GM19452 (cell line): ENCODE data around the gene UMAD1.
A peak's percentile ranks its signal among the peaks of the same experiment; 100 is the strongest.
"Not testable (repeated sequence)": the region's sequence is repeated elsewhere in the genome, so short reads cannot be mapped to it uniquely, and the experiment has no call there.

Experiments used
- ATAC-seq: cut with Tn5 transposase; IDR thresholded peaks from one replicate; pipeline ENCODE4 v1.9.1; 2021; ENCODE audit not compliant: unreplicated experiment

UMAD1 gene

DNA sequence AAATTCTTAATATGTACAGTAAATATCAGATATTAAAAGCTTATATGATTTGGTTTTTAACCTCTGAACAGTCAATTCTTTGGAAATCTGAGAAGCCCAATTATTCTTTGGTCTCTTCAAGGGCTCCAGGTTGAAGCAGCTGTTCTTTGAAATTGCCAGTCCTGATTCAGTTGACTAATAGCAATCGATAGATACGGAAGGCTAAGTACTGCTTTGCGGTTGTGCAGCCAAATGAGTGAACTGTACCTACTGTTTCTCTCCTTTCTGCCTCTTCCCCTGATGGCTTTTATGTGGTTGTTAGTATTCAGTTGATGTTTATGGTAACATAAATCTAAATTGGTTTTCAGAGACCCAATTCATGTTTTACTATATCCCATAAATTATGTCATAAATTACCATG, 181.0 kb downstream of the UMAD1 start:
- no peak for ATAC-seq

DNA sequence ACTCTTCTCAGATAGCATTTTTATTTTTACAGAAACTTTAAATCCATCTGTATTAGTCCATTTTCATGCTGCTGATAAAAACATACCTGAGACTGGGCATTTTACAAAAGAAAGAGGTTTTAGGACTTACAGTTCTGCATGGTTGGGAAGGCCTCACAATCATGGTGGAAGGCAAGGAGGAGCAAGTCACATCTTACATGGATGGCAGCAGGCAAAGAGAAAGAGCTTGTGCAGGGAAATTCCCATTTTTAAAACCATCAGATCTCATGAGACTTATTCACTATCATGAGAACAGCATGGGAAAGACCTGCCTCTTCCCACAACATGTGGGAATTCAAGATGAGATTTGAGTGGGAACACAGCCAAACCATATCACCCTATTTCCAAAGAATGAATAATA, 184.7 kb downstream of the UMAD1 start:
- not testable (repeated sequence) for ATAC-seq

DNA sequence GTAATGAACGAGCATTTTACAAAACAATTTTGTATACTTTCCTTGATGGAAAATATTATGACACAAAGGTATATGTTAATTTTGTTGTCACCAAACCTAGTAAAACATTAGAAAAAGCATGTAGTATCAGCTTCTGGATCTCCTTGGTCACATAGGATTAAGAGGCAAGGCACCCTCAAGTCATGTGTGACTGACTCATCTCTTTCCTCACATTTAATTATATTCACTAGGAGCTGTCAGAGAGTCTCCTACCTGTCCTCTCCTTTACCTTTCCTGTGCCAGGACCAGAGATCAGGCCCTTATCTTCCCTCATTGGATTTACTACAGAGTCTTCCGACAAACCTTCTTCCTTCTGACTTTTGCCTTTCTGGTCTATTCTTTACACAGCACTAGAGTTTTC, 189.1 kb downstream of the UMAD1 start:
- no peak for ATAC-seq

DNA sequence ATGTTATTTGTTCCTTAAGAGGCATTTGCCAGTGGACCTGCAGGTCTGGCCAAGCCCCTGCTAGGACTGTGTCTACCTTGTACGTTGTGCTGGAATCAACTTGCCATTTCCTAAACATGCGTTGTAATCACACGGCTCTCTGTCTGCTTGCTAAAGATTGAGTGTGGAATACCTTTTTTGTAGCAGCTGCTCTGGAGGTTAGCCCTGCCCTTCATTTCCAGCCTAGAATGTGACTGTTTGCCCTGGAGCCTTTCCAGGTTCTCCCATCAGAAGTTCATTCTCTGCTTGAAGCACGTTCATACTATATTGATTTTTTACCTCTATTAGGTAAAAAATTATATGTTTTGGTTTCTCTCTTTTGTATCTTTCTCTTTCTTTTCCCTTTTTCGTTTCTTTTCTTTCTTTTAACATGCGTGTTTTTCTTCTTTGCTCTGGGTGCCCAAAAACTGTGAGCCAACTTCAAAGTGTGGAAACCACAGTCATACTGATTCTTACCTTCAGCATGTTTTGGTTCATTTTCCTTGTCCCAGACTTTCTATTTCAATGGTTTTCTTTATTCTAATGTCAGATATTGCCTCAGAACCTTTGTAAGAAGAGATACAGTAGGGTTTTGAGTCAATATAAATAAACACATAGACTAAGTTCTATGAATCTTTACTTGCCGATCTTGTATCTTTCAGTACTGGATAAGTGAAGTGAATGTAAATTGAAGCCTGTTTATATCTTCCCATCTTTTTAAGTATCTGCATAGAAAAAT, 189.7 kb downstream of the UMAD1 start:
- ATAC-seq, result no peak

DNA sequence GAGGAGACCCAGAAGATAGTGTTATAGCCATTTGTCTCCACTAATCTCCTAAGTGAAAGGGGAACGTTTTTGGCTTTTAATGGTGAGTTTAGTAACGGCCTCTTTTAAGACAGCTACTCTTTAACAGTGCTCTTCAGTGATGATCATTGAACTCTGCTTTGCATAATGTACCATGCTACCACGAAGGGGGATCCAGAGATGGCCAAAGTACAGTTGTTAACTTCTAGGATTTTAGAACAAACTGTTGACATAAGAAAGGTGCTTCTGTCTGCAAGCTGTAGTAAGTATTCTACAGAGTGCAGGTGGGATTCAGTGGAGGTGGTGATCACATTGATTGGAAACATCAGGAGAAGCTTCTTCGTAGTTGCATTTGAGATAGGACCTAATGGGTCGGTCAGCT, 192.0 kb downstream of the UMAD1 start:
- no peak for ATAC-seq

DNA sequence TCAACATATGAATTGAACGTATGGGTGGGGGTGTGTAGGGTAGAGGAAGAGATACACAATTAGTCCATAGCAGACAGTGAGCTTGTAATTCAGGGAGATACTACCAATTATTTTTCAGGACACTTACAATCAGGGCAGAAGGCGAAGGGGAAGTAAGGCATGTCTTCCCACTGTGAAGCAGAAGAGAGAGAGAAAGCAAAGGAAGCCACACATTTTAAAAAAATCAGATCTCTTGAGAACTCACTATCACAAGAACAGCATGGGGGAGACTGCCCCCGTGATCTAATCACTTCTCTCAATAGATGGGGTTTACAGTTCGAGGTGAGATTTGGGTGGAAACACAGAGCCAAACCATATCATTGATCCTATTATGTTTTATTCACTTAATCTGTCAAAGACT, 194.2 kb downstream of the UMAD1 start:
- no peak for ATAC-seq

DNA sequence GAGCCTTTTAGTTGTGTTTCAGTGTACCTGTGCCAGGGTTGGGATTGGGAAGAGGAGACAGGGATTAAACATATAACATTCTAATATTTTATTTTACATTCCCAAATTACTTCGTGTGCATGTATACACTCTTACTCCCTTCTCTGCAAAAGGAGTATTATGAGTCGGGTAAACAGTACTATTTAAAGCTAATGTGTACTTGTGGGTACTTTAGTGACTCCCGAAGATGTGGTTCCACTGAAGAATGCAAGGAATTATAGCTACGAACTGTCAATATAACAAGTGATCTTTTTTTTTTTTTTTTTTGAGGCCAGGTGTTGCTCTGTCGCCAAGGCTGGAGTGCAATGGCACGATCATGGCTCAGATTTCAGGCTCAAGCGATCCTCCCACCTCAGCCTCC, 200.5 kb downstream of the UMAD1 start:
- no peak for ATAC-seq

DNA sequence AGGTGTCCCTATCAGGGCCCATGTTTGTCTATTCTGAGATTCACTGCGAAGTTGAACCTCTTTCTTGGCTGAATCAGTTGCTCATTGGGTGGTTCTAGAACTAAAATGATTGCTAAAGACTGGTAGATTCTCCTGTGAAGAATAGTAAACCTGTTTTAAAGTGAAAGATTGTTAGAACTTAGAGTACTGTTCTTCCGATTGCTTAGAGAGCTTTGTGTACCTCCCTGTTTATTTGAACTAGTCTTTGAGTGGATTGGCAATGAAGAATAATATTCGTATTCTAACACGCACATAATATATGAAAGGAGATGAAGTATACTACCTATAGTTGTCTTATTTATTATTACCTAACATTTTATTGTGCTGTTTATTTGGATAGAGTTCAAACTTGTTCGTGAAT, 202.7 kb downstream of the UMAD1 start:
- no peak for ATAC-seq

DNA sequence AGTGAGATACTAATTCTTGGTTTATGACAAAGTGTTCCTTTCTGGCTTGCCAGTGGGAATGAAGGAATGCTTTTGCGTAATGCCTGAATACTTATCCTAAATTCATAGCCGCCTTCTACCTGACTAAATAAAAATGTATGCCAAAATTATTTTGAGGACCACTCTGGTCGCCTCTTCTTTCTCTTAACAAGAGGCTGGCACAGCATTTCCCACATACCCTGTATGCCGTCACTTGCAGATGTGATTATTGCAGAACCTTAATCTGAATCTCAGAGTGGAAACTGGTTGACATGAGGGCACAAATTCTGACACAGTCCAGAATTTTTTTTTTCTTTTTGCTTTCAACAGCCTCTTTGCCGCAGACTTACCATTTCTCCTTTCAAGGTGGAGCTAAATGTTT, 203.4 kb downstream of the UMAD1 start:
- ATAC-seq, result no peak

DNA sequence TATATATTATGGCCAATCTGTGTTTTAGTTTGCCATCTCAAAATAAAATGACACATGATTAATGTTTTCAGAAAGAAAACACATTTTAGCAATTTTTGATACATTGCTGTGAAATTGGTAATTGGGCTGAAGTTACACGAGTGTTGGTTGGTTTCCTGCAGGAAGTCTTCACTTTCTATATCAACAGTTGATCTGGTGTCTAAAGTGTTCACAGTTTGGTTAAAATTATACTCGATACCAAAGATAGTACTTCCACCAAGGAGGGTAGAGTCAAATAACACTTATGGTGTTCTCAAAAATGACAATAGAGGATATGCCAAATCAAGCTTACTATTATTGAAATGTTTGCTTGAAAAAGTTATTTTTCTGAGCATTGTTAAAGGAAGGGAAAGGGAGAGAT, 207.7 kb downstream of the UMAD1 start:
- peak; percentile 91 for ATAC-seq

DNA sequence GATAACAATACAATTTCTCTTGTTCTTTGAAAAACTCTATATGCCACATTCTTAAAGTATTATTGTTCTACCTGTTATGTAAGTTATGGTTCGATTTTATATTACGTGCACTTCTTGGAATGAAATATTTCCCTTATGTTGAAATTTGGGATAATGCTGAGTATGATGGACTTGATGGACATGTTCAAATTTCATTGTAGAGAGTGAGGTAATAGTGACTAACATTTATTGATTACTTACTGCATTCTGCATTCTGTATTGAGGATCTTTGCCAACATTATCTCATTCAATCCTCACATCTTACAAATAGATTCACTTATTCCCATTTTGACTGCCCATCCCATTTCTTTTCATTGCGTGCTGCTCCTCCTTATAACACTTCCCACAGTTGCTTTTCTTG, 208.3 kb downstream of the UMAD1 start:
- no peak for ATAC-seq

DNA sequence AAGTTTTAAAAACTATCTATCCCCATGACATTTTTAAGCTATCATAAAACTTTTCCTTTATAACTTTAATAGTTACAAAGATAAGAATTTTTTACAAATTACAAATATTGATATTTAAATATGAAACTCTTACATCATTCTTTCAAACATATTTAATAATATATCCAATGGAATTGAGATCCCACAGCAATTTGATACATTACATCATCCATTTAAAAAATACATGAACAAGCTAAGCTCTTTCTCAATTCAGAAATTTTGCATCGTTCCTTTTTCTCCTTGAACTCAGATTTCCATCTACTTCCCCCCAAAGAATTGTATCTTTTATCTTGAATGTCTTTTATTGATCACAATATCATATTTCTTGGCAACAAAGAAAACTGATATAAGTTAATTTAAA, 209.6 kb downstream of the UMAD1 start:
- ATAC-seq, result no peak

DNA sequence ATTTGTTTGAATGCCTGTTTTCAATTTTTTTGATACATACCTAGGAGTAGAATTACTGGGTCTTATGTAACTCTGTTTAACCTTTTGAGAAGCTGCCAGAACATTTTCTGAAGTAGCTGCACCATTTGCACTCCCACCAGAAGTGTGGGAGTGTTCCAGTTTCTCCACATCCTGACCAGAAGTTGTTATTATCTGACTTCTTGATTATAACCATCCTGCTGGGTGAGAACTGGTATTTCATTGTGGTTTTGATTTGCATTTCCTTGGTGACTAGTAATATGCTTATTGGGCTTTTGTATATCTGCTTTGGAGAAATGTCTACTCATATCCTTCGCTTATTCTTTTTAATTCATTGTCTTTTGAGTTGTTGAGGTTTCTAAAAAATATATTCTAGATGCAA, 210.8 kb downstream of the UMAD1 start:
- no peak for ATAC-seq

DNA sequence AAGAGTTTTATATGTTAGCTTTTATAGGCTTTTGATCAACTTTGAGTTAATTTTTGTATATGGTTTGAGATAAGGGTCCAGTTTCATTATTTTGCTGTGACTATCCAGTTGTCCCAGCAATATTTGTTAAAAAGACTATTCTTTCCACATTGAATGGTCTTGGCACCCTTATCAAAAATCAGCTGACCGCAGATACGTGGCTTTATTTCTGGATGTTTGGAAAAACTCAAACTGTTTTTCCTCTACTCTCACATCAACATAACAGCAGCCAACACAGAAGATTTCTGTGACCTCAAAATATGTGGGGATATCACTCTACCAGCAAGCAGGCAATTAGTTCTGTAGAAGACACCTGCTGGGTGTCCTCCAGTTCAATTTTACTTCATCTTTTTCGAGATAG, 211.4 kb downstream of the UMAD1 start:
- no peak for ATAC-seq

DNA sequence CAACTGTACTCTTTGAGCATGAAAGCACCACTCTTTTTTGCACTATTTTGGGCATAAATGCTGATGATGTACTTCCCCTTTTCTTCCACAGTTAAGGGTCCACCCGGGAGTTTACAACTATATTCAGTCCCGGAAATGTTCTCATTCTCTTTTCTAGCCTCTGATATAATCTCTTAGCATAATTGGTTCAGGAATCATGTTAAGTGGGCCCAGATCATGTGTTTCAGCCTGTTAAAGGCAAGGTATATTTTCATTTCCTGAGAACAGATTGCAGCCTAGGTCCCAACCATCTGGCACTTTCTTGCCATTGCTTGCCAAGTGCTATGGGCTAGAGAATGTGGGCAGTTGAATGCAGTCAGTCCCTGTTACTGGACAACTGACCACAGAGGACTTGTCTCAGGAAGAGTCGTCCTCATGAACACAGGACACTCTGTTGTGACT, 216.6 kb downstream of the UMAD1 start:
- ATAC-seq, result no peak

DNA sequence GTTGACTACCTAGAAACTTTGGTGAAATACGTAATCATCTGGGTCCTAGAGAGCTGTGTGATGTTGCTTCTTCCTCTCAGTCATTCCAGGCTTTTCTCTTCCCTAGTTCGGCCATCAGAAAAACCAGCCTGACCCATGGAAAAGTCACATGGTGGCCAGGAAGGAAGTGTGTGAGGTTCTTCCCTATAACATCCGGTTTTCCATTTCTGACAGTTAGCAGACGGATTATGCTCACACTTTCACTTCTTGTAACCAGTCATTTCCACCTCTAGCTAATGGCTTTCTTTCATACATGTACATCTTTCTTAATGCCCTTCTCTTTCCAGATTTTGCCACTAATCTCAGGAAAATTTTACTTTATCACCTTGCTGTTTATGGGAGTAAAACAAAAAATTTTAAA, 218.0 kb downstream of the UMAD1 start:
- ATAC-seq, result no peak

DNA sequence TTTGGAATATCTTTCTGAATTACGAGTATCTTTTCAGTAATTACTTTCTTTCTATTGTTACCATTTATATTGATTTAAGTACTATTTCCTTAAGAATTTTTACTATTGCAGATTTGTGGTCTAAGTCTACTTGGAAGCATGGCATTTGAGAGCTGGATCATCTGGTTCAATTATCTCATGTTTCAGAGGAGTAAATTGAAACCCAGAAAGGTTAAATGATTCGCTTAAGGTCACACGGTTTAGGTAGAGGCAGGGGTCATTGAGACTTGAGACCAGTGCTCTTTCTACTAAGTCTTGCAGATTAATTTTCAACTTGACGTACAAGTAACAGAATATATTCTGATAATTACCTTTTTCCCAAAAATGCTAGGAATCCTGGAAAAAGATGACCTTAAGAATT, 218.9 kb downstream of the UMAD1 start:
- ATAC-seq, result no peak

DNA sequence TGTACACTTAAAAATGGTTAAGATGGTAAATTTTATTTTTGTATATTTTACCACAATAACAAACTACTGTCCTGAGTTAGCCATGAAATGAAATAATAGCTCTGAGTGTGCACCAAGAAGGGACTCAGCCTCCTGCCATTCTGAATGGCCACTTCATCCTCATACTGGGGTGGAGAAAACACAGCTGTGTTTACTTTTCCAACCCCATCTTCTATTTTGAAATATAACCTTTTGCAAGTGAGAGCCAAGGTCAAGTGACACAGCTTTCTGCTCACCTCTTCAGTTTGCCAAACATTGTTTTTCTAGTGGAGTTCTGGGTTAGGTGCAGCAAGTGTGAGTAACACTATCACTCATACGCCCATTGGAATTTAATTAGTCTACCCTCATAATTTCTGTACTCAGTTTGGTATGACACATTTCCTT, 220.7 kb downstream of the UMAD1 start:
- no peak for ATAC-seq

DNA sequence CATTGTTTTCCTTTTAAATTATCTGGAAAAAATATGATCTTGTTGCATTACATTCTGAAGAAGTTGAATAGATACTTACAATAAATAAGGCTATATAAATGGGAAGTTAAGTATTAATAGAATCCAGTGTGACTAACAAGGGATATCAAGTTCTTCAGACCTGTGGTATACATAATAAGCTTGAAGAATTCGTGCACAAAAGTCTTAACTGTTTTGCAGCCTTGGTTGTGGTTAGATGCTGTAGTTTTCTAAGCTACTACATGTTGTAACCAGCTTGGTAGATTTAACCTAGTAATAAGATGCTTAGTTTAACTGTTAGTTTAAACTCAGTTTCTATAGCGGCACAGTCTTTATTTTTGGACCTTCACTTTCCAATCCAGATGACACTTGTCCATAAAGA, 221.8 kb downstream of the UMAD1 start:
- no peak for ATAC-seq

DNA sequence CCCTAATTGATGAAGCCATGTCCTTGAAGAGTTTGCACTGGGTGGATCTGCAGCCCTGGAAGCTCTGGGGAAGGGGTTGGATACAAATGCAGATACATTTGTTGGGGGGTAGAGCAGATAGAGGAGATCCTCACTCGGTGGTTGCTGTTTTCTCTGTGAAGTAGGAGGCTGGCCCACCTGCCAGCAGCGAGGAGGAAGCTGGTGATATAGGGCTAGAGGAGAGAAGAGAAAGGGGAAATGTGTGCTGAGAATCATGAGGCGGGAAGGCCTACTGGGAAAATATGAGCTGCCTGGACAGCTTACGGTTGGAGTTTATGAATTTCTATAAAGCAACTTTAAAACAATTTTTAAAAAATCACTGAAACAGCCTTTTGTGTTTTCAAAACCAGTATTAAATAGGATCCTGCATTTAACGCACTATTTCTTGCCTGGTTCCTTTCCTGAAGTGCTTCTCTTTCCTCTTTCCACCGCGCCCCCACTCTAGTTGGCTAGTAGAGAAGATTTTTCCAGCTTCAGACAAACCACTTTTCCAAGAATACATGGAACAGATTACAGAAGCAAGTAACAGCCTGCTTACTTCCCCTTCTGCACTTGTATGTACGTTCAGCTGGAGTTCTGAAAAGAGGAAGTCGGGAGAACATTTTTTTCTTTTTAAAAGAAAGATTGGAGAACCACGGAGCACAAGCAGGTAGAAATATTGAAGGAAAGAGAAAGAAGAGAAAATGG, 227.5 kb downstream of the UMAD1 start:
- ATAC-seq, result no peak

DNA sequence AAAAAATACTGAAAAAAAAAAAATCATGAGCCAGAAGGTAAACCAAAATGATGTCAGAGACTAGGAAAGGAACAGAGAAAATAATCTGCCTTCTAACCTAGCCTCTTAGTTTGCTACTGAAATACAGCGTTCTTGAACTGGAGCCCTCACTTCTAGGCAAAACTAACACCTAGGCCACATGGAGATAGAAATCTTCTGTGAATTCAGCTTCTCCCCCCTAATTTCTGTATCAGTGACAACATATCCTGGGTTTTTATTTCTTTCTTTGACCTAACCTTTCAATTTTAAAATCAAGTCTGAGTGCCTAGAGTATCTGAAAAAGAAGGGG, 228.0 kb downstream of the UMAD1 start:
- ATAC-seq, result no peak

DNA sequence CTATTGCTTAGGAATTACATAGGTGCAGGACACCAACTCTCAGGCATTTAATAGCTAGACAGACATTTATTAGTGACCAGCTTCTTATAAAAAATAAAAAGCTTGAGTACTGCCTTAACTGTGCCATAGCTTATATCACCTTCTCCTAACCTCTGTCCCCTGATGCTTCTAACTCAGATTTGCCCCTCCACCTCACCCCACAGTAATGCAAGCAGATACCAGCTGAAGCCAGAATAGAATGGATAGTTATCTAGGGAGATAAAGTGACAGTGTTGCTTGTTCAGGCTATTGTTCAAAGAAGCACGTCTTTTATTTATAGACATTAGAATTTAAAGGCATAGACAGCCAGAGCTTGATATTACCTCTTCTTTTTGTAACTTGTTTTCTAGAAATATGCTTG, 228.5 kb downstream of the UMAD1 start:
- no peak for ATAC-seq

DNA sequence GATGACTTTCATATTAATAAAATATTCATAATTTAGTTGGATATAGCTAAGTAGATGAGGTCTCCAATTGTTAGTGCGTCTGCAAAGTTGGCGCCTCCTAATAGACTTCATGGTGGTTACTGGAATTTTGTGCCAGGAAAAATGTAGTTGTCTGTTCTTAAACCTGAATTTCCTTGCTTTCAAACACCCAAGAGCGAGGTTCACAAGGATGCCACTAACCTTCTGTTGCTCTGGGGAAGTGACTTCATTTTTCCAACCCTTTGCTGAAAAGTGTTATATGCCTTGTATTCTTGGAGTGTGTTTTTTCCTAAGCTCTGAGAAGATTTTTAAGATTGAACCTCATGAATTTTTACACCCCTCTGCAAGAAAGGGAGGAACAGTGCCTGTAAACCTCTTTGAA, 229.1 kb downstream of the UMAD1 start:
- ATAC-seq, result no peak
